ENCODE data around the gene SRF.

- TF ChIP-seq POLR2A (IDR thresholded peaks at IDR 0.05; ENCODE audit: low read depth) = no peak
- TF ChIP-seq EP300 (IDR thresholded peaks at IDR 0.05) = no peak
- no peak for TF ChIP-seq POLR2AphosphoS5 (IDR thresholded peaks at IDR 0.05)
These were observed 48.0 kb downstream of the SRF start for GRCh38 chr6:43219119-43219518.
